Endothelial cell of hepatic sinusoid (primary cell): Measurements from ENCODE around the gene POPDC2.

ENCODE experiments used
- in situ Hi-C: cut with HindIII; loops from 2 replicates; pipeline ENCODE4 v1.10.0; 2017; ENCODE audit warnings: low sequenced_read_pairs

Gene POPDC2

GRCh38 chr3:119673875-119674274 is 13.5 kb upstream of the POPDC2 start:
- in situ Hi-C loops: no loop called here

- in situ Hi-C loops: no loop called here
Measured at GRCh38 chr3:119672776-119673175, 12.4 kb upstream of the POPDC2 start.

DNA sequence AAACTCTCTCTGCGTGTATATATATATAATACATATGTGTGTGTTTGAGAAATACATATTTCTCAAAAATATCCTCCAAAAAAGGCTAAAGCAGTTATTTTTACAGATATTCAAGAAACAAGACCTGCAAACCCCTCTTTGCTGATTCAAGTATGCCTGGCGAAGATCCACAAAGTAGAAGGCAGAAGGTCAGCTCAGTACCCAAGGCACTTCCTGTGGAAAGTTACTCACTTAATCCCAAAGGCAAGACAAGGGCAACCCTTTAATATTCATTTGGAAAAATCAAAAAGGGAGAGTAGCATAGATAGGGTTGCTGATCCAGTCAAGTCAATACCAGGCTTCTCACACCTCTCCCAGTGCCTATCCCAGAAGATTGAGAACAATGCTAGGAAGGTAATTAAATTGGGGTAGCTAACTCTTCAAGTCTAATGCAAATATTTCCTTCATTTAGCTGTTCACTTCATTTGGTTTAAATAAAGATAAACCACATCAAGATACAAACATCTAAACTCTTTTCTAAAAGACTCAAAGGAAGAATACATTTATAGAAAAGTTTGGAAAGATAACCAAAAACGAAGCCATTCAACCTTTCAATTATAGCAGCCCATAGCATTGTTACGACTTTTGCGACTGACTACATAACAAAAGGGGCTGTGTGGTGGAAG is 9.6 kb upstream of the POPDC2 start:
- in situ Hi-C loops: no loop called here

DNA sequence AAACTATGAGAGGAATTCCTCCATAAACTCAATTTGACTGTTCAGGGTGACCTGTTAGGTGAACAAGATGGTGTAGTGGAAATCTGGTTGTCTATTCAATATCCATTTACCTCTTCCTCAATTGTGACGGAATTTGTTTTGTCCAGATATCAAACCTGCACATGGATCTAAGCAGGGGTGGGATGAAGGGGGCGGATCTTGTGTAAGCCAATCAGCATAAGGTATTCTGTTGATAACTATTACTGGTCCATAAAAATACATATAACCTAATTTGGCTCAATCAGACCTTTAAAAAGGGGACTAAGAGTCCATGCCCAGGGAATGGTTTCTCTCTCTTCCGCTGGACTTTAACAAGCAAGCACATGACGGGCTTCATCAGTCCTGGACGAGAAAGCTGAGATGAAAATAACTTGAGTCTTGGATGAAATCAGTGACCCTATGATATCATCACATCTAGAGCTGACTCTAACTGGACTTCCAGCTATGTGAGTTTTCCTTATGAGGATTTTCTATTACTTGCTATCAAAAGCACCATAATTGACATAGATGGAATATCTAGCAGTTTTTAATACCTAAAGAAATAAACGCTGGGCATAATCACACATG is 5.7 kb upstream of the POPDC2 start:
- in situ Hi-C loops: no loop called here

DNA sequence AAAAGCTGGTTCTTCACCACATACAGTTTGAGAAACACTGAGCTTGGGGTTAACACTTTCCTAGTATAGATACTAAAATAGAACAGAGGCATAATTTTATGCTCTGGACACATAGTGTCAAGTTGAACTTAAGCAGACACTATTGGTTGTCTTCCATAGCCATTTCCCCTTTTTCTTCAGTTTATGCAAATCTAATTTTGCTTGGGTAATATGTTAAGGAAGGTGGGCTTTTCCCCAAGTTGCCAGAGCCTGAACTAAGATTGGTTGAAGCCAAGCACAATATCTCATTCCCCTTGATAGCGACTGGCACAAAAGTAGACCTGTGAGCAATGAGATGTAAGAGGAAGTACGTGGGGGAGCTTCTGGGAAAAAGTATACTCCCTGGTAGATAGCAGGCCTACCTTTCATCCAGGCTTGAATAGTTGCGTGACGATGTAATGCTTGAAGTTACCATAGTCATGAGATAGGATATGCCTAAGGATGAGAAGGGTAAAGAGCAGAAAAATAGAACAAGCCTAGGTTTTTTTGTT is 4.5 kb upstream of the POPDC2 start:
- in situ Hi-C loops: no loop called here

DNA sequence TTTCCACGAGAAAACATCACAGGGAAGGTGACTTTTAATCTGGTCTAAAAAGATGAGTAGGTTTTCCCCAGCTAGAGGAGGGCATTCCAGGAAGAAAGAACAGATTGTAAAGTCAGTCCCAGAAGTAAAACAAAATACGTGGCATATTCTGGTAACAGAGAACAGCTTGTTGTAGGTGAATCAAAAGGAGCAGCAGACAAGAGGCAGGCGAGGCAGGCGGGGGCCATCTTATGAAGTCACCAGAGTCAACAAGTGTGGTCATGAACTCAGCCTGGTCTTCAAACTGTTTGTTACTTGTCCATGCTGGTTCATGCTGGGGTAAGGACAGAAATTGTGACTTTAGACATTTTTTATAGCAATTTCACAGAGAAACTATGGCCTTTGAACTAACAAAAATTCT is 4.0 kb upstream of the POPDC2 start:
- in situ Hi-C loops: no loop called here

DNA sequence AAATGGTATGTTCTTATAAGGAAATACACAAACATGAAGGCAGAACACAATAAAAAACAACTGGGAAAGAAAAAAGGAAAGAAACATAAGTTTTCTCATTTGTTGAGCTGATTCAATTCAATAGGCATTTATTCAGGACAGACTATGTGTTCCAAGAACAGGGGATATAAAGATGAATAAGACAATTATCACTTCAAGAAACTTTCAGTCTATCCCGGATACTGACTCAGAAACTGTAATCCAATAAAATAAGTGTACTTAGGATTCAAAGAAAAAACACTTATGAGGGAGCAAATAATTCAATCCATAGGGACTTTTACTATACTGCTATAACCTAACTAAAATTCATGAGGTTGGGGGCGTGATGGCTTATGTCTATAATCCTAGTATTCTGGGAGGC is 3.5 kb upstream of the POPDC2 start:
- in situ Hi-C loops: no loop called here

DNA sequence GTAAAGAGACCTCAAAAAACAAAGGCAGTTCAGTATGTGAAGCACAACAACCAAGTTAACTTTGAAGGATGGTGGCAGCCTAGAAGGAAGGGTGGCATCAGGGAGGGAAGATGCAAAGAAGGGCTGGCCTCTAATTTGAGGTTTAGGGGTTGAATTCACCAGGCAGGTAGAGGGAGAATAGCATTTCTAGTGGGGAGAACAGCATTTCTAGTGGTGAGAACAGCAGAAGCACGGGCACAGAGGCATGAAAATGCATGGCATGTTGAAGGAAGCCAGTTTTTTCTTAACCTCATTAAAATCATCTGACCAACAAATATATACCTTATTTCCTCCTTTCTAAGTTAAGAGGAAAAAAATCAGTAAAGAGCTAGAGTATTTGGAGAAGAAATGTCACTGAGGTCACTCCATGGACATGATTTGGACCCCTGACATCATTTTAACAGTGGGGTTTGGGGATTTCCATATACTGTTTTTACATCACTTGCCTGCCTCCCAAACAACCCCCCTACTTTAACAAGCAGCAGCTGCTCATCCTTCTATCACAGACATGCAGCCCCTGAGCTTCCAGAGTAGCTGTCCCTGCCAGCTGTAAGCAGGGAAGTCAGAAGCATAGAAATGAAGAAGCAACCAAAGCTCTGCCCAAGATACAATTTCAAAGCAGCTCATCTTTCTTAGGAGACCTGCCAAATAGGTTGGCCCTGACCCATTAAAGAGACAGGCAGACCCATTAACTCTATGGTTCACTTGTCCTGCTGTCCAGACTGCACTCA is 2.4 kb upstream of the POPDC2 start:
- in situ Hi-C loops: no loop called here

DNA sequence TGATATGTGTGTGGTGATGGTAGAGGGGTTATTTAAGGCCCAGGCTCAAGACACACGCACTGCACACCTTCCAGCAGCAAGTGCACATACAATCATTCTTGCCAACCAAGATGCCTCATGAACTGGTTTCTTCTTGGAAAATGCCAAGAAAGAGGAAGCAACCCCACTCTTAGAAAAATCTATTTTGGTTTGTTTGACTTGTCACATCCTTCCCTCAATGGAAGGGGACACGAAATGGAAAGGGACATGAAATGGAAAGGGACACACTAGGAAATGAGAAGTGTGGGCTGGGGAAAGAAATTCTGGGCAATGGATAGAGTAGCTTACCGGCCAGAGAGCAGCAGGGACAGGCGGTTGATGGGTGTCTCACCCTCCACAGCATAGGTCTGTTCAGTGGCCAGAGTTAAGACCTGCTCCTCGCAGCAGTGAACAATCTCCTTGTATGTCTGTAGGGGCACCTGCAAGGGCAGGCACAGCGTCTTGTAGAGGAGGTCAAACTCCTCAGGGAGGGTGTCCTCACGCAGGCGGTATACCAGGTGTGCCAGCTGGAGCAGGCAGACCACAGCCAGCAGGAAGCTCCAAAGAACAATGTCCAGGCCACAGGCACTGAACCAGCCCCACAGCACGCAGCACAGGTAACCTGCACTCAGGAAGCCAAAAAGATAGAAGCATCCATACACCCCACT is 640 bp downstream of the POPDC2 start:
- in situ Hi-C loops: no loop called here

- in situ Hi-C loops: no loop called here
Measured at GRCh38 chr3:119658994-119659393, 1.4 kb downstream of the POPDC2 start.

DNA sequence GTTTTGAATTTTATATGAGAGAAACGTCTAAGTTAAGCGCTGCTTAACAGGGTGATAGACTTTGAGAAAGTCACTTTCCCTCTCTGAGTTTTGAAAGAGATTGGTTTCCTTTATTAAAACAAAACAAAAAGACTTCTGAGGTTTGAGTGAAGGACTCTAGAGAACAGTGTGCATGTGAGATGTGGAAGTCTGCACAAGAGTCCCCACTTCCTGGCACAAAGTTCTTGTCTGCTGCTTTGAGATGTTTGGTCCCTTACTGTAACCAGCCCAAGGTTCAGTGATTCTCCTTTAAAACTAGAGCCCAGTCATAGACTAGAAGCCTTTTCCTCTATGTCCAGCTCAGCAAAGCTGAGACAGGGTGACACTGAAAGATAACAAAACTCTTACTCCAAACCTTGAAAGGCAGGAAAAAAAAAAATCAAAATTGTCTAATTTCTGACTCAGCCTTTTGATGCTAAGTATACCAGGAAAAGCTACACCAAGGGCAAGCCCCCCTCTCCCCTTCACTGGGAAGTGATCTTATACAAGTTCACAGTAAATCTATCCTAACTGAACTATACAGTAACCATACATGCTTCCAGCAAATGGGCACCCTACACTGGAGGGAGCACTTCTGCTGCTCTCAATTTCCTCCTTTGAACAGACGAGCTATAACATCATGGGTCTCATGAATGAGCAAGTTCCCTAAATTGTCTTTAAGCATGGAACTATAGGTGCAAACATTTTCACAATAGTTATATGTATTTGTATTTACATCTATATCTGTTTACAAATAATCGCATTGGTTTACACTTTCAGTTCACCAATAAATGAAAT is 2.3 kb downstream of the POPDC2 start:
- in situ Hi-C loops: no loop called here

- in situ Hi-C loops: no loop called here
Measured at GRCh38 chr3:119653876-119654275, 6.5 kb downstream of the POPDC2 start.

GRCh38 chr3:119652306-119653033 is 7.9 kb downstream of the POPDC2 start:
- in situ Hi-C loops: no loop called here

DNA sequence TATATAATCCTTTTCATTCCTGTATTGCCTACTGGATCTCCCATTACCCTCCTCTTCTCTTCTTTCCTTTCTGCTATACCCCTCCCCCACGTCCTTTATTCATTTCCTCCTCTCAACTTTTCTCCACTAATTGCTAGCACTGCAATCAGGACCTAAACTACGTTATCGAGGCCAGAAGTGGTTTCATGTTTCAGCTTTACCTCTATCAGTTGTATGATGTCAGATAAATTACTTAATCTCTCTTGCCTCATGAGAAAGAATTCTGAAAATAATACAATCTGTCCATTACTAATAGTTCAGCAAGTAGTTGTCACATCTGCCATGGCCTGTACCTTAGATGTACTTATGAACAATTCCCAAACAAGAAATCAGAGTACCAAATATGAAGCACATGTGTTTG is 10.6 kb downstream of the POPDC2 start:
- in situ Hi-C loops: no loop called here

- in situ Hi-C loops: no loop called here
Measured at GRCh38 chr3:119647843-119648575, 12.4 kb downstream of the POPDC2 start.

- in situ Hi-C loops: no loop called here
Measured at GRCh38 chr3:119647171-119647570, 13.2 kb downstream of the POPDC2 start.

- in situ Hi-C loops: no loop called here
Measured at GRCh38 chr3:119645813-119646212, 14.6 kb downstream of the POPDC2 start.

DNA sequence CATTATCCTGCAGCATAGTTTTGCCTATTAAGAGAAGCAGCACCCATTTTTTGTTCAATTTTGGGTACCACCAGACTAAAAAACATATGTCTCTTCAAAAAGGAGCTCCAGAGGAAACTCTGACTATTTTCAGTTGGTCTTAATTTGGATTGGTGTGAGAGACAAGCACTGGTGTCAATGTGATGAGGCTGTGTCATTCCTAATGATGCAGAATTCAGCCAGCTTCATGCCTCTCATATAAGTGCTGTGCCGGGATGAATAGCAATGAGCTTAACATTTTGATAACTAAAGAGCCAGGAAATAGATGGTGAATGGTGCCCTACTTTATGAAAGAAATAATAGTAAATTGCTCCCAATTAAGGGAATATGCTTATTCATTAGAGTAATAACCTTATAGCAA is 15.9 kb downstream of the POPDC2 start:
- in situ Hi-C loops: no loop called here

DNA sequence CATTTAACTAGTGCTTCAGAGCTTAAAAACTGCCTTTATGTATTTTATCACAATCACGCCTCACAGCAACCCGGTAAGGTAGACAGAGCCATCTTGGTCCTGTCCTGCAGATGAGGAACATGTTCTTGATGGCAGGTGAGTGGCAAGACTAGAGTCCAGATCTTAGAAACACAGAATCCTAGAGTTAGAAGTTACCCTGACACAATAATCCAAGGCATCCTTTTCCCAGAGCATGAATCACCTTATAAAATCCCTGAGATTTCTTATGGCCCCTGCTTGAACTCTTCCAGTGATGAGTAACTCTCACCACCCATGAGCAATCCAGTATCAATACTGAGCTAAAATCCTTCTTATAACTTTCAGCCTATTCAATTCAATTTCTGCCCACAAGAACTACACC is 16.9 kb downstream of the POPDC2 start:
- in situ Hi-C loops: no loop called here
